Neural progenitor cell (in vitro differentiated cells): ENCODE results near the gene FRMPD2. TPM values are rescaled to one million over a fixed set of nuclear protein-coding genes. Genes with fewer than 3 reads are reported as not detected.

Experiments used
- DNase-seq: peaks from one replicate; pipeline ENCODE4 v3.0.0-alpha.2; 2016; ENCODE audit warnings: low spot score
- H2AFZ ChIP-seq: fragments of 200-600 bp; sonication (generic); replicated peaks from 2 replicates; pipeline ENCODE4 v1.6.1; 2016; ENCODE audit warnings: antibody characterized with exemption
- H3F3A ChIP-seq: fragments of 200-600 bp; sonication (generic); 2 replicates; pipeline ENCODE4 v1.6.1; 2016; ENCODE audit warnings: antibody characterized with exemption, low read depth
- H3K27ac ChIP-seq: fragments of 200-600 bp; sonication (generic); 2 replicates; pipeline ENCODE4 v1.5.1; 2016; ENCODE audit warnings: mild to moderate bottlenecking
- H3K27me3 ChIP-seq: fragments of 200-600 bp; sonication (generic); 2 replicates; pipeline ENCODE4 v1.6.1; 2016; ENCODE audit warnings: mild to moderate bottlenecking, moderate library complexity
- H3K36me3 ChIP-seq: fragments of 200-600 bp; sonication (generic); 2 replicates; pipeline ENCODE4 v1.5.1; 2016
- H3K4me1 ChIP-seq: fragments of 200-600 bp; sonication (generic); 2 replicates; pipeline ENCODE4 v1.6.1; 2016; ENCODE audit warnings: mixed run types
- H3K4me2 ChIP-seq: fragments of 200-600 bp; sonication (generic); 2 replicates; pipeline ENCODE4 v1.6.1; 2016
- H3K4me3 ChIP-seq: fragments of 200-600 bp; sonication (generic); 2 replicates; pipeline ENCODE4 v1.5.1; 2016
- H3K79me2 ChIP-seq: fragments of 200-600 bp; sonication (generic); 2 replicates; pipeline ENCODE4 v1.6.1; 2016; ENCODE audit warnings: low read depth
- H3K9ac ChIP-seq: fragments of 200-600 bp; sonication (generic); 2 replicates; pipeline ENCODE4 v1.6.1; 2016
- H3K9me3 ChIP-seq: fragments of 200-600 bp; sonication (generic); 2 replicates; pipeline ENCODE4 v1.5.1; 2016; ENCODE audit warnings: low read depth
- H4K20me1 ChIP-seq: fragments of 200-600 bp; sonication (generic); 2 replicates; pipeline ENCODE4 v1.6.1; 2016; ENCODE audit warnings: low read depth
- H3K27ac Mint-ChIP-seq: 3 replicates; pipeline ENCODE4 v1.8.0; 2021; ENCODE audit warnings: mixed read lengths
- H3K27me3 Mint-ChIP-seq: 2 replicates; pipeline ENCODE4 v1.8.0; 2022; ENCODE audit warnings: low read depth, mild to moderate bottlenecking, inconsistent platforms, moderate library complexity, mixed read lengths; ENCODE audit not compliant: insufficient read depth
- H3K36me3 Mint-ChIP-seq: 3 replicates; pipeline ENCODE4 v1.8.0; 2021; ENCODE audit warnings: mixed read lengths
- H3K4me1 Mint-ChIP-seq: 3 replicates; pipeline ENCODE4 v1.8.0; 2021; ENCODE audit warnings: mixed read lengths
- H3K4me3 Mint-ChIP-seq: 3 replicates; pipeline ENCODE4 v1.8.0; 2021; ENCODE audit warnings: mild to moderate bottlenecking, moderate library complexity, mixed read lengths
- H3K9me3 Mint-ChIP-seq: 3 replicates; pipeline ENCODE4 v1.8.0; 2020; ENCODE audit warnings: mixed read lengths
- EZH2 ChIP-seq: fragments of 200-600 bp; sonication (generic); IDR thresholded peaks from 2 replicates; pipeline ENCODE4 v1.6.1; 2017; ENCODE audit warnings: antibody characterized with exemption, mild to moderate bottlenecking, moderate library complexity
- EZH2phosphoT487 ChIP-seq: fragments of 200-600 bp; sonication (generic); IDR thresholded peaks from 2 replicates; pipeline ENCODE4 v1.6.1; 2017; ENCODE audit warnings: antibody characterized with exemption
- total RNA-seq: library from RNA; depleted of rRNA; stranded (reverse); fragments of >200 nt; gene quantifications from 2 replicates; pipeline ENCODE4 v1.2.3, GENCODE V29; 2015; ENCODE audit warnings: low replicate concordance
- TF ChIP-seq, protein P1 (sequence below): fragments of 200-600 bp; sonication (generic); IDR thresholded peaks from 2 replicates; pipeline ENCODE4 v1.5.1; 2017; ENCODE audit warnings: antibody characterized with exemption, mild to moderate bottlenecking

Gene FRMPD2, protein sequence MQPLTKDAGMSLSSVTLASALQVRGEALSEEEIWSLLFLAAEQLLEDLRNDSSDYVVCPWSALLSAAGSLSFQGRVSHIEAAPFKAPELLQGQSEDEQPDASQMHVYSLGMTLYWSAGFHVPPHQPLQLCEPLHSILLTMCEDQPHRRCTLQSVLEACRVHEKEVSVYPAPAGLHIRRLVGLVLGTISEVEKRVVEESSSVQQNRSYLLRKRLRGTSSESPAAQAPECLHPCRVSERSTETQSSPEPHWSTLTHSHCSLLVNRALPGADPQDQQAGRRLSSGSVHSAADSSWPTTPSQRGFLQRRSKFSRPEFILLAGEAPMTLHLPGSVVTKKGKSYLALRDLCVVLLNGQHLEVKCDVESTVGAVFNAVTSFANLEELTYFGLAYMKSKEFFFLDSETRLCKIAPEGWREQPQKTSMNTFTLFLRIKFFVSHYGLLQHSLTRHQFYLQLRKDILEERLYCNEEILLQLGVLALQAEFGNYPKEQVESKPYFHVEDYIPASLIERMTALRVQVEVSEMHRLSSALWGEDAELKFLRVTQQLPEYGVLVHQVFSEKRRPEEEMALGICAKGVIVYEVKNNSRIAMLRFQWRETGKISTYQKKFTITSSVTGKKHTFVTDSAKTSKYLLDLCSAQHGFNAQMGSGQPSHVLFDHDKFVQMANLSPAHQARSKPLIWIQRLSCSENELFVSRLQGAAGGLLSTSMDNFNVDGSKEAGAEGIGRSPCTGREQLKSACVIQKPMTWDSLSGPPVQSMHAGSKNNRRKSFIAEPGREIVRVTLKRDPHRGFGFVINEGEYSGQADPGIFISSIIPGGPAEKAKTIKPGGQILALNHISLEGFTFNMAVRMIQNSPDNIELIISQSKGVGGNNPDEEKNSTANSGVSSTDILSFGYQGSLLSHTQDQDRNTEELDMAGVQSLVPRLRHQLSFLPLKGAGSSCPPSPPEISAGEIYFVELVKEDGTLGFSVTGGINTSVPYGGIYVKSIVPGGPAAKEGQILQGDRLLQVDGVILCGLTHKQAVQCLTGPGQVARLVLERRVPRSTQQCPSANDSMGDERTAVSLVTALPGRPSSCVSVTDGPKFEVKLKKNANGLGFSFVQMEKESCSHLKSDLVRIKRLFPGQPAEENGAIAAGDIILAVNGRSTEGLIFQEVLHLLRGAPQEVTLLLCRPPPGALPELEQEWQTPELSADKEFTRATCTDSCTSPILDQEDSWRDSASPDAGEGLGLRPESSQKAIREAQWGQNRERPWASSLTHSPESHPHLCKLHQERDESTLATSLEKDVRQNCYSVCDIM (N-terminal part only)
- total RNA-seq = 0.22 TPM in 1 of 2 replicates, not detected in the other

DNA sequence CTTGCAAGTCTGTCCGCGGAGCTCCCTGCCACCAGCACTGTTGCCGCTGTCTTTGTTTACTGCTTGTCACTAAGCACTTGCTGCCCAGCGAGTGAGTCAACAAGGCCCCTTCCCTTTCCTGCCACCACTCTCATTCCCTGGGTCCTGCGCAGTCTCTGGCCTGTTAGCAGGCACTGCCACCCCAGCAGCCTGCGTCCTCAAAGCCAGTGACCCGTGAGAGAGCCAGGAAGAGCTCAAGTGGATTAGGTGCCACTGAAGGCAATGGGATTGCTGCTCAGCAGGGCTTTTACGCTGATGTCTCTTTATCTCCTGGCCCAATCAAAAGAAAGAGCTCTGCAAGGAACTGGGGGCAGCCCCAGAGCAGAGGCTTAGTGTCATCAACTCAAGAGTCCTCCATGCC lies at the start of gene FRMPD2:
Gene FRMPD2 (minus strand): TSS at position 61 of the 400 bp plus-strand sequence. CDS start 129 bp downstream, outside the sequence.
- Histone ChIP-seq H3K9ac (no peak within 1 kb of the TSS), H3K79me2 (no peaks in the 10 kb centered on the region), H3K27me3 (no peaks in the 10 kb centered on the region), H3K9me3 (no peaks in the 10 kb centered on the region), H2AFZ (no peak within 1 kb of the TSS), H3K4me1 (peaks cover 16% of the 10 kb centered on the region), H3K4me2 (peak within 1 kb of the TSS; percentile 58), H3K27ac (peak within 1 kb of the TSS; percentile 35), H3F3A (peaks cover 20% of the 10 kb centered on the region), H3K4me3 (no peak within 1 kb of the TSS), H3K36me3 (no peaks in the 10 kb centered on the region), H4K20me1 (no peaks in the 10 kb centered on the region)
- Mint-ChIP-seq H3K4me3 (no peak within 1 kb of the TSS), H3K36me3 (no peaks in the 10 kb centered on the region), H3K27me3 (no peaks in the 10 kb centered on the region), H3K4me1 (peaks cover 11% of the 10 kb centered on the region), H3K9me3 (peaks cover 7% of the 10 kb centered on the region), H3K27ac (peak within 1 kb of the TSS; percentile 1)
- TF ChIP-seq EZH2phosphoT487 (no peak), EZH2 (no peak)
- TF ChIP-seq, protein P1, sequence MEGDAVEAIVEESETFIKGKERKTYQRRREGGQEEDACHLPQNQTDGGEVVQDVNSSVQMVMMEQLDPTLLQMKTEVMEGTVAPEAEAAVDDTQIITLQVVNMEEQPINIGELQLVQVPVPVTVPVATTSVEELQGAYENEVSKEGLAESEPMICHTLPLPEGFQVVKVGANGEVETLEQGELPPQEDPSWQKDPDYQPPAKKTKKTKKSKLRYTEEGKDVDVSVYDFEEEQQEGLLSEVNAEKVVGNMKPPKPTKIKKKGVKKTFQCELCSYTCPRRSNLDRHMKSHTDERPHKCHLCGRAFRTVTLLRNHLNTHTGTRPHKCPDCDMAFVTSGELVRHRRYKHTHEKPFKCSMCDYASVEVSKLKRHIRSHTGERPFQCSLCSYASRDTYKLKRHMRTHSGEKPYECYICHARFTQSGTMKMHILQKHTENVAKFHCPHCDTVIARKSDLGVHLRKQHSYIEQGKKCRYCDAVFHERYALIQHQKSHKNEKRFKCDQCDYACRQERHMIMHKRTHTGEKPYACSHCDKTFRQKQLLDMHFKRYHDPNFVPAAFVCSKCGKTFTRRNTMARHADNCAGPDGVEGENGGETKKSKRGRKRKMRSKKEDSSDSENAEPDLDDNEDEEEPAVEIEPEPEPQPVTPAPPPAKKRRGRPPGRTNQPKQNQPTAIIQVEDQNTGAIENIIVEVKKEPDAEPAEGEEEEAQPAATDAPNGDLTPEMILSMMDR = no peak
- DNase-seq = peak; percentile 81

DNA sequence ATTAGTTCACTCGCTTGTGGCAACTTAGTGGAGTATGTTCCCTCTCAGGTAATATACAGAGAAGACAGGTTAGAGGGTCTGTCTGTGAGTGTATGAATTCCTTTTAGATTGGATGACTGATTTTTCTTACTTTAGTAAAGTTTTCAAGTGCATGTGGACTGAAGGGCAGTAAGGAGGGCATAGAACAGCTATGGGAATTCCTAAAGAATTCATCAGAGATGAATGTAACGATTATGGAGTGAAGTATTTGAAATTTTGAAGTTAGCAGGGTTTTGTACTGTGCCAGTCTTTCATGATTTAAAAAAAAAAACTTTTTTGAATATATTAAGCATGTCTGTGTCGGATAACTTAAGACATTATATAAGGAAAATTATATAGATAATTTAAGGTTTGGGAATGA lies 47.5 kb upstream of the FRMPD2 start:
- no peak overlapping the region for H3K4me2 ChIP-seq
- Mint-ChIP-seq H3K4me1 (no peaks in the 10 kb centered on the region), H3K27ac (no peak overlapping the region), H3K27me3 (no peaks in the 10 kb centered on the region), H3K9me3 (peaks cover 28% of the 10 kb centered on the region), H3K4me3 (no peak overlapping the region), H3K36me3 (peaks cover 40% of the 10 kb centered on the region)
- H3K9ac ChIP-seq = no peak overlapping the region
- no peak overlapping the region for H3K4me3 ChIP-seq
- H3K27ac ChIP-seq = no peak overlapping the region
- TF ChIP-seq, protein P1 = no peak
- TF ChIP-seq EZH2 (no peak), EZH2phosphoT487 (no peak)
- H3F3A ChIP-seq = no peaks in the 10 kb centered on the region
- H4K20me1 ChIP-seq = peaks cover 97% of the 10 kb centered on the region
- H3K9me3 ChIP-seq = no peaks in the 10 kb centered on the region
- H3K36me3 ChIP-seq = no peaks in the 10 kb centered on the region
- H3K27me3 ChIP-seq = no peaks in the 10 kb centered on the region
- H3K4me1 ChIP-seq = peaks cover 11% of the 10 kb centered on the region
- H3K79me2 ChIP-seq = peaks cover 97% of the 10 kb centered on the region
- no peak for DNase-seq
- no peak overlapping the region for H2AFZ ChIP-seq

DNA sequence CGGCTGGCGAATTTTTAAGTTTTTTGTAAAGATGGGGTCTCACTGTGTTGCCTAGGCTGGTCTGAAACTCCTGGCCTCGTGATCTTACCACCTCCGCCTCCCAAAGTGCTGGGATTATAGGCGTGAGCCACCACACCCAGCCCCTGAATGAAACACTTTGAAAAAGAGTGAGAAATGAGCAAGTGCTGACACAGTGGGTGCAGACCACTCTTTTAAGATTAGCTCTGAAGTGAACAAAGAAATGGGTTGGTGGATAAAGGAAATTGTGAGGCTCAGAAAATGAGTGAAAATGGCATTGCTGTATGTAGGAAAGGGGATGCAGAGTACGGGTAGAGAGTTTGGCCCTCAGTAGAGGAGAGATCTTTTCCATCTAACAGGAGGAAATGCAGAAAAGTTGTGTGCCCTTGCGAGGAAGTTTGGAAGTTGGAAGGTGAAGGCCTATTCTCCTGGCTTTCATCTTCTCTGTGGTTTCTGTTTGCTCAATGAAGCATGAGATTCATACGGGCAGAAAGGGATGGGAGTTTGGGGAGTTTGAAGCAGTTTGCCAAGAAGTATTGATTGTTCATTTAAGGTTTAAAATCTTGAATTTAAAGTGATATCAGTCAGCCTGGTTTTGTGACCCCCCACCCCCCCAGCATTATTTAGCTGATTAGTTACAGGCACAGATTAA lies 43.0 kb upstream of the FRMPD2 start:
- Histone ChIP-seq H3K9ac (no peak overlapping the region), H3K27me3 (no peaks in the 10 kb centered on the region), H3K4me3 (no peak overlapping the region), H3F3A (no peaks in the 10 kb centered on the region), H3K36me3 (no peaks in the 10 kb centered on the region), H3K79me2 (peaks cover 97% of the 10 kb centered on the region), H2AFZ (no peak overlapping the region), H3K9me3 (no peaks in the 10 kb centered on the region), H3K4me2 (peak overlapping the region; percentile 8), H4K20me1 (peaks cover 89% of the 10 kb centered on the region), H3K4me1 (peaks cover 16% of the 10 kb centered on the region), H3K27ac (no peak overlapping the region)
- no peaks in the 10 kb centered on the region for H3K4me1 Mint-ChIP-seq
- peaks cover 13% of the 10 kb centered on the region for H3K36me3 Mint-ChIP-seq
- peak; percentile 3 for DNase-seq
- no peak overlapping the region for H3K27ac Mint-ChIP-seq
- TF ChIP-seq EZH2 = no peak
- TF ChIP-seq EZH2phosphoT487 = no peak
- TF ChIP-seq, protein P1 = no peak
- H3K9me3 Mint-ChIP-seq = peaks cover 6% of the 10 kb centered on the region
- H3K4me3 Mint-ChIP-seq = no peak overlapping the region
- H3K27me3 Mint-ChIP-seq = no peaks in the 10 kb centered on the region
